Stimulated activated CD8-positive, alpha-beta memory T cell treated with anti-CD3 and anti-CD28 coated beads, Interleukin-15, amount 100 ng/mL, for 4 hours (primary cell): ENCODE results near the gene TIMP2.
"Not testable (repeated sequence)": the region's sequence is repeated elsewhere in the genome, so short reads cannot be mapped to it uniquely, and the experiment has no call there.

Experiments used
- DNase-seq, 2 donors: peaks; one replicate each; pipeline ENCODE4 v3.0.0-alpha.2; 2020; ENCODE audit warnings: low read depth in 2 of 2

Gene TIMP2

DNA sequence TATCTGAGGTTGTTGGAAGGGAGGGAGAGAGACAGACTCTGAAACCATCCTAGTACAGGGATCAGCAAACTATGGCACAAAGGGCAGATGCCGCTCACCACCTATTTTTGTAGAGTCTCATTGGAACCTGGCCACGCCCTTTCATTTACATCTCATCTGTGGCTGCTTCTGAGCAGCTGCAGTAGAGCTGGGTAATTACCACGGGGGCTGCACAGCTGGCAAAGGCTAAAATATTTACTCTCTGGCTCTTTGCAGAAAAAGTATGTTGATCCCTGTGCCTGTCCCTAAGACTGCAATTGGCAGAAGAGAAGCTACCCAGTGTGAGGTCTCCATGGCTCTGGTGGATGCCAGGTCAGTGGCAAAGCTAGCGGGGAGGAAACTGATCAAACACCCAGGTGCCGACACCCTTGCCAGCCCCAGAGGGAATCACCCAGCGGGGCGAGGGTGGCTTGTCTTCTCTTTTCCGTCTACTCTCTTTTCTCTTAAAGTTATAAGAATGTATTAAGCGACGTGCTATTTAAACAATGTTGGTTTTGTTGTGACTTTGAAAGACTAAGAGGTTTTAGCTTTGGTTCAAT lies 36.2 kb downstream of the TIMP2 start:
- DNase-seq: no peak

DNA sequence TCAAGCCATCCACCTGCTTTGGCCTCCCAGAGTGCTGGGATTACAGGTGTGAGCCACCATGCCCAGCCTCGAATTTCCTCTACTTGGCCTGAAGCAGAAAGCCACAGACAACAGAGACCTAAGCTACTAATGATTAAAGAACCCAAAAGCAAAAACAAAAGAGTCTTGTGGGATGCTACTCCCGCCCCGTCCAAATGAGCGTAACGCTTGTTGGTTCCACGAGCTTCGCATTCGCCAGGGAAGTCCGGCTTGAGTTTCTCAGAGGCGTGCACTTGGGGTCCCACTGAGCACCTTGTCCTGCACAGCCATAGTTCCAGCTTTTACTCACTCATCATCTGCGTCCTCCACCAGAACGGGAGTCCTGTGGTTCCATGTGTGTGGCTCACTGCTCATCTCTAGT lies 38.2 kb downstream of the TIMP2 start:
- DNase-seq: no peak

DNA sequence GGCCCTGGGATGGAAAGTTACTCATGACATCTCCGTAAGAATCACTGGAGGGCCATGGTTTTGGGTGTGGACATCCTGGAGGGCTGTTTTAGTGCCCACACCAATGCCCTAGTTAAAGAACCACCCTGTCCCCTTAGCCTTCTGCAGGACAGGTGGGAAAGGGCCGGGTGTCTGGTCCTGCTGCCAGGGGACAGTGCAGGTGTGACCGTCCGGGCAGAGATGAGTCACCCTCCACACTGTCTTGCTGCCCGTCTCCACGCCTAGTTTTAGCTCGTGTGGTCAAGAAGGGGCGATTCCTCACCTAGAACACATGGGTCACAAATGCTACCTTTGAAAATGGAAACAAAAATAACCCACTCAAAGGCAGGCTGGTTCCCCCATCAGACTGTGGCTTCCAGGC lies 39.2 kb downstream of the TIMP2 start:
- no peak for DNase-seq

DNA sequence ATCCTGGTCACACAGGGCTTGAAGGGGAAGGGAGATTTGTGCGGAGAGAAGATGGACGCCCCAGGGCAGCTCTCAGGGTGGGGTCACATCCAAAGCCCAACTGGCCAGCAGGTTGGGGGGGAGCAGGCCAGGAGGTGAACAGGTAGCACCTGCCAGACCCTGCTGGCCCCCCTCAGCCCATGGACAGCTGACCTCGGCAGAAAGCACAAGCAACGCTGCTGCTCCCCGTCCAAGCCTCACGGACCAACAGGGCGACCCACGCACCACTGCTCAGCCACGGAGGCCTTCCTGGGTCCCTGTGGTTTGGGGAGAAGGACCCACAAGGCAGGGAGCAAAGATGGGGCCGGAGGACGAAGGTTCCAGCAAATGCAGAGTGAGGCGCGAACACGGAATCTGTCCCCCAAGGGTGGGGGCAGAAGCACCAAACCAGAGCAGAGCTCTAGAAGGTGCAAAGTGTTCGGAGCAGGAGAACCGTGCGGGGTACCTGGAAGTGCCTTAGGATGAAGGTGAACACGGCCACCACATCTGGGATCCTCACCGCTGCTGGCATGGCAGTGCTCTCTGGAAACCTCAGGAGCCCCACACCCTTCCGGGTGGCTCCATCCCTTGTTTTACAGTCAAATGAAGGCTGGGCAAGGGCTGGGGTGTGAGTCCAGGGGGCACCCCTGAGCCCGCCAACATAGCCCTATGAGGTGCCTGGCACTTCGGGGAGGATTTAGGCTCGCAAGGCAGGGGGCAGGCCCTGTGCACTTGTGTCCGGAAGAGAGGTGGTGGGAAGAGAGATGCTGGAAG lies 40.1 kb downstream of the TIMP2 start:
- DNase-seq: no peak

DNA sequence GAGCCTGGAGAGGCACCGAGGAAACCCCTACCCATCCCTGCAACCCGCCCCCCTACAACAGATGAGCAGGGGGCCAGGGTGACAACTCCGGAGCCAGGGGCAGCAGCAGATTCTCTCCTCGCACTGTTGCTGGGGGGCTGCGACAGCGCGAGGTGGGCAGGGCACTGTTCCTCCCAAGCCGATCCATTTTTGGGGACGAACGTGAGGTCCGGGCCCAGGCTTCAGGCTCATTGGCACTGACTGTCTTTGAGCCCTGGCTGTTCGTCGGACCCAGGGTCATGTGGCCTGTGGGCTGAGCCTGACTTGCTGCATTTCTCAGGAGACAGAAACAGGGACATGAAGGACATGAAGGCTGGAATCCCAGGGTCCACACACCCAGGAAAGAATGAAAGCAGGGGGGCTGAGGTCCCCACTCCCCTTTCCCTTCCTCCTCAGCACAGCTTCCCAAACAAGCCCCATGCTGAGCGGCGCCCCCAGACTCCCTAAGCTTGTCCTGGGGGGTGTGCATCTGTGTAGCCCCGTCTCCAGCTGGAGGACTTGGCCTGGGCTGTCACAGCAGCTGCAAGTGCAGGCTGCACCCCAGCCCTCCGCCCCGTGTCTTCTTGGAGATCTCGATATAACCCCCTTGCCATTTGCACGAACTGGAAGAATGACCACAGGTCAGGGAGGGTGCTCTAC lies 40.9 kb downstream of the TIMP2 start:
- DNase-seq: no peak

DNA sequence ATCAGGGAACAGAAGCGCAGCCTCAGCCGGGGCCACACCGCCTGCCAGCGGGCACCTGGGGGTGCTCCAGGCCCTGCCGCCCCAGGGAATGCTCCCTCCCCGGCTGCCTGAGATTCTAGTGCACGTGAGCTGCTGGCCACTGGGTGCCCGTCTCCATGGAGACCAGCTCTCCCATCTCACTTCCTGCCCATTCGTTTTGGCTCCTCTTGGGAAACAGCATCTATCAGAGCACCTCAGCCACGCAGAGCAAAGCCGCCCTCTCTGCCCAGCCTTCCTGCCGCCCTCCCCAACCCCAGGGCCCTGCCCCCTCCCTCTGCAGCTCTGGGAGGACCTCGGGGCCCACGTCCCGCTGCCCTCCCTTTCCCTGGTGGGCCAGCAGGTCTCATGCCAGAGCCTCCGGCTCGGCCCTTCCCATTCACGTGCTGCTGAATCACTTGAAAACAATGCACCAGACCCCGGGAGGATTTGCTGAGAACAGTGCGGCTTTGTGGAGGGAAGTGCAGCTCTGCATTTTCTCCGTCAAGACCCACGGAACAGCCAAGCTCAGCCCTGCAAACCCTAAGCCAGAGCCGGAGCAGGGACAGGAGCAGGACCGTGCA lies 41.6 kb downstream of the TIMP2 start:
- no peak for DNase-seq

DNA sequence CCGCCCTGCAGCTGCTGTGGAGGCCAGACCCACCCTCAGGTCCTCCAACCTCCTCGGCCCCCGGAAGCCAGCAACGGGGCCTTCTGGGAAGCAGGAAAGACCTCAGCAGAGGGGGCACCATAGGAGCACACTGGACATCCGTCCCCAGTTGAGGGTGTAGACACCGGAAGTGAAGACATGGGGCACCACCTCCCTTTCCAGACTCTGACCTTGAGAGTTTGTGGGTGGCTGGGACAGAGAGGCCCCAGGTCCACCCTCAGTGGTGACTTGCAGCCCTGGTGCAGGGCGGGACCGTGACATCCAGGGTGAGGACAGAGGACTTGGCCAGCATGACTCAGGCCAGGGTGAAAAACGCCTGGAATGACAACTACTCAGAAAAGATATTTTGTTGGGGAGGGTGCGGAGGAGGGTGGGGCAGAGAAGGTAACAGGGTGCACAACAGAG lies 42.1 kb downstream of the TIMP2 start:
- DNase-seq: no peak

DNA sequence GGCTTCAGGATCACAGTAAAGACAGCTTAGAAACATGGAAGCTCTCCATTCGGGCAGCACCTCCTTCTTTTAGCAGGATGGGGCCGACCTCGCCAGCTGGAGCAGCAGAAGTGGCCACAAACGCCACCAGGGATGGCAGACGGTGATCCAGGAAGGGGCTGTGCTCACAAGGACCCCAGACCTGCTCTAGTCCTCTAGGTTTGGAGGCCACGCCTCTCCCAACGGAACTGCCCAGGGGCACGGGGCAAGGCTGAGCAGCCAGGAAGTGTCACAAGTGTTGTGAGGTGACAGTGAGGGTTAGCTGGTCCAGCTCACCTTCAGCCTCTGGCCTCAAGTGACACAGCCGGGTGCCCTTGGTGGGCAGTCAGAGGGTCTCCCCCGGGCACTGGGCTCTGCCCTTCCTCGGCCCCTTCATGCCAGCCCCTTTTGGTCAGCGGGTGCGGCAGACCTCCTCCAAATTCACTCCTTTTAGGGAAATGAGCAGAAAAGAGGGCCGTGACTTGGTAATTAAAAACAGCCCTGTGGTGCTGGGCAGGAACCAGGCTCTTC lies 42.6 kb downstream of the TIMP2 start:
- no peak for DNase-seq

DNA sequence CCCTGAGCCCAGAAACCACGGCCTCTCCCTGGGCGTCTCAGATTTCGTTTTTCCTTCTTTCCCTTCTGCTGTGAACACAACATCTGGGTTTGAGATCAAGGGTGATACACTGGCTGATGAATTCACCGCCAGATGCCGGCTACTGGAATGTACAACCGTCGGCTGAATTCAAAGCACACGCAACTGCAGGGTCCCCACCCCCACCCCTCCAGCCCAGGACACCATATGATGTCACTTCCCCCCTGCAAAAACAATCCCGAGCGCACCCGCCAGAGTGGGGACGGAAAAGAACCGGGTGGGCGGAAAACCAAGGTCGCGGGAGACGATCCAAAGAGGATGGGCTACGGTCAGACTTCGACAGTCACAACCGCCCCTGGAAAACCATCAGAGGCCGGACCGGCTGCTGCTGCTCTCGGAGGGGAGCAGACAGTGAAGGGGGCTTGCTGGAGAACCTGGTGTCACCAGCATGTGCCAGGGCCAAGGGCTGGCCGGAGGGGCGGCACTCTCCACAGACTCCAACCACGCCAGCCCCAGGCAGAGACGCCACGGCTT lies 45.5 kb downstream of the TIMP2 start:
- no peak for DNase-seq

DNA sequence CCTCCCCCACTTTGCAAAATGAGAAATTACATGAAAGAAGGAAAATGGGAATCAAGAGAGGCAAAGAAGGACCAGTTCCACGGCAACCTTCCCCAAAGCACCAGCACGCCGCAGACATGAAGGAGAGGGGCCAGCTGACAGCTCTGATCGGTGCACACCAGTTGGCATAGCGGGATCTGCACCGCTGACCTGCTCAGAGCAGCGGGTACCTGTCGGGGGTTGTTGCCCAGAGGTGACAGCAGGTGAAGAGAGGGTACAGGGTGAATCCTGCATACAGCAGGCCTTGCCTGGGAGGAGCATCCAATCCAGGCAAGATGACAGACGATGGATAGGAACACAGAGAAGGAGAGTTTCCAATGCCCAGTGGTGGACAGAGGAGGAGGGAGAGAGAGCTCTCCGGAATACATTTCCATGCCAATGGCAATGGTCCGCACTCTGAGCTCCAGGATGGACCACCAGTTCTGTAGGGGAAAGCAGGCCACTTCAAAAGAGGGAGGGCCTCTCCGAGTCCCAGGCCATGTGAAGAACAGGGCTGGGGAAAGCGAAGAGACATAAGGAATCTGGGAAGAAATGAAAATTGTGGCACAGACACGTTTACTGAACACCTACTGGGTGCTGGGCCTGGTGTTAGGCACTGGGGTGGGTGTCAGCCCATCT lies 46.2 kb downstream of the TIMP2 start:
- no peak for DNase-seq

DNA sequence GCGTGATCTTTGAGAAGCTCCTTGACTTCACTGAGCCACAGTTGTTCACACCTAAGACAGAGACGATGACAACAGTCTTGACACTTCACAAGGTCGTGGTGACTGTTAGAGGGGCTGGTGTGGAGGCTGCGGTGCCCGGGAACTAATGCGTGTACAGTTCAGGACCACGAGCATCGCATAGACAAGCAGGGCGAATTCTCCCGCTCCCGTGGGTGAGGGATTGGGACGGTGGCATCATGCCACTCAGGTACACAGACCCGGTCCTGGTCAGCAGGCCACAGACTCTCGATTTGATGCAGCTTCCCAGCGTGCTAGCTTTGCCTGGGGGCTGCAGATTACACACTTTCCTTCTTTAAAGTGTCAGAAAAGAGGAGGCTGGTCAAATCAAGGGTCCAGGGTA lies 46.9 kb downstream of the TIMP2 start:
- no peak for DNase-seq

DNA sequence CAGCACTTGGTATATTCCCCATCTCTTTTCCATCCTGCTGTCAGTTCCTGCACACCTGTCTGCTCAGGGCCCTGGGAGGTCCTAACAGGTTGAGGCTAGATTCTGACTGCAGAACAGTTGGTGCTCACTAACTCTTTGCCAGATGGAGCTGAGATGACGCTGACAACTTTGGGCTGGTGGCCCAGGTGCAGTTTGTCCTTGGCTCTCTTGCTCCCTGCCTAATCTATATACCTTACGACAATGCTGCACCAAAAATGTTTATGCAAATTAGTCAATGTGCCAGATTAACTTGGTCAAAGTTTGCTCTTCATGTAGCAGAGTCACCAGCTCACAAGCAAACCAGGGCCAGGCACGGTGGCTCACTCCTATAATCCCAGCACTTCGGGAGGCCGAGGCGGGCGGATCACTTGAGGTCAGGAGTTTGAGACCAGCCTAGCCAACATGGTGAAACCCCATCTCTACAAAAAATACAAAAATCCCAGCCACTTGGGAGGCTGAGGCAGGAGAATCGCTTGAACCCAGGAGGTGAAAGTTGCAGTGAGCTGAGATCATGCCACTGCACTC lies 48.2 kb downstream of the TIMP2 start:
- DNase-seq: not testable (repeated sequence)

DNA sequence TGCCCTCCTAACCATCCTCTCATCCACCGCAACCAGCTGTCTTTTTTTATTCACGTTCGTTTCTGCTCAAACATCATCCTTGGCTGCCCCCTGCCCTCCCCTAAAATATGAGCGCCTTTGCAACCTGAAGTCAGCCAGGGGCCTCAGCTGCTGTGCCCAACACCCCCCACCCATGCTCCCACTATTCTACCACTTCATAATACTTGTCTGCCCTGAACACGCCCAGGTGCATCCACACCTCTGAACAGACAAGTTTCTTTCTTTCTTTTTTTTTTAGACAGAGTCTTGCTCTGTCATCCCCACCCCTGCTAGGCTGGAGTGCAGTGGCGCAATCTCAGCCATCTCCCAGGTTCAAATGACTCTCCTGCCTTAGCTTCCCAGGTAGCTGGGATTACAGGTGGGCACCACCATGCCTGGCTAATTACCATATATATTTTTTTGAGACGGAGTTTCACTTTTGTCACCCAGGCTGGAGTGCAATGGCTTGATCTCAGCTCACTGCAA lies 49.0 kb downstream of the TIMP2 start:
- DNase-seq: no peak

DNA sequence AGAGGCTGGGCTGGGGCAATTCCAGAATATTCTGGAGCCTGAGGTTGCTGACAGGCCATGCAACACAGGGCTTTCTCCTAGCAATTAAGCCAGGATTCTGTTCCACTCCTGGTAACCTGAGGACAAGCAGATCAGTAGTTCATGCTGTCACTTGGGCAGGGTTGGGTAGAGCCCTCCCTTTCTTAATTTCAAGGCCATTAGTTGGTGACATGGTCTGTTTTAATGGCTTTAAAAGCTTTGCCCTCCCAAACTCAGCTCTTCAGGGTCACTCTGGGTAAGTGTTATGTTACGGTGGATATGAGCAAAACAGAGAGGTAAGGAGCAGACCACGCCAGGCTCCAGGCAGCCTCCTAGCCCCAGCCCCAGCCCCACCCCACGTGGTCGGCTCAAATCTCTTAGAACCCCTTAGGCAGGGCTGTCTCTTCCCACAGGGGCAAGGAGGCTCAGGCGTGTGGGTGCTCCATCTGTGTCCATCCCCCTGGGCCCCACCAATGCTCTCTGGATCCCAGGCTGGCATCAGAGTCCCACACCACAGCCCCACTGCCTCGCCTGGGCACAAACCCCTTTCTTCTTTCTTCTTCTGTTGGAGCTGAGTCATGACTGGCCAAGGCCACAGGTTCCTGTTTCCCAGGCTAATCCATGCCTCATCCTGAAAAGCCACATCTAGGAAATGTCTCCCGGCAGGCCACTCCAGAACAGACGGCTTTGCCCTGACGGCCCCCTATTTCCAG lies 49.7 kb downstream of the TIMP2 start:
- no peak for DNase-seq

DNA sequence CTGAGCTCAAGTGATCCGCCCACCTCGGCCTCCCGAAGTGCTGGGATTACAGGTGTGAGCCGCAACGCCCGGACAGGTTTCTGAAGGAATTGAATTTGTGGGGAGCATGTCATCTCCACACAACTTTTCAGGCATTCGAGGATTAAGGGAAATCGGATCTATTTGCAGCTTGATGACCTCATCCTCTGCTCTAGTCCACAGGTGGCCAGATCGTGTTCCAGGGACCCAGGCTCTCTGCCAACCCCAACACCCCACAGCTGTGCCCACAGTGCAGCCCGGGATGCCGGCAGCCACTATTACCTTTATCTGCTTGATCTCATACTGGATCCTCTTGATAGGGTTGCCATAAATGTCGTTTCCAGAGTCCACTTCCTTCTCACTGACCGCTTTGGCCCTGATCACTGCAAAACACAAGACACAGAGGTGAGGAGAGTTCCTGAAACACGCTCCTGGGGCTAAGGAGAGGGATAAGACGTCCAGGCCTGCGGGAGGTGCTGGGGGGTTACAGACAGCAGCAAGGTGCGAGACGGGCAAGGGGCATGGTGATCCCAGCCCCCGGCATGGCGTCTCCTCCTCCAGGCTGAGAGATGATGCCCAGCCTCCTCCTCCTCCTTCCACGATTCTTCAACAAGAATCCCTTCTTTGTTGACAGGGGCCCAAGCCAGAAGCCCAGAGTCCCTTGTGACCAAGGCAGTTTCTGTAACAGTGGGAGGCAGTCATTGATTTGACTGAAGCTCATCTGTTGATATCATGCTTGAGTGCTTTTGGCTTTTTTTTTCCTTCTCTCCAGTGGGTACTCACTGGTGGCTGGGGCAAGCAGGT lies 51.5 kb downstream of the TIMP2 start:
- no peak for DNase-seq

DNA sequence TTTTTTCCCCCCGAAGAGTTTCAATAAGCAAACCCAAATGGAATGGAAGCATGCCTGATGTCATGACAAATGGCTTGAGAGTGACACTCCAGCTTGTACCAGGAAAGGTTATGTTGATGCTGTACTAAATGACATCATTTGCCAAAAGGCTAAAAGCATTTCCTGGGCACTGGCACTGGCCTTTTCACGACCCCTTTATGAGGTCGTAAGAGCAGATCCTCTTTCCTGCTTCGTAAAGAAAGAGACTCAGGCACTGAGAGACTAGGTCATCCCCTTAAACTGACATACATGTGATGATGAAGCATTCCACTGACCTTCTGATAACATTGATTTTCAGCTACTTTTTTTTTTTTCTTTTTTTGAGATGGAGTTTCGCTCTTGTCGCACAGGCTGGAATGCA lies 52.7 kb downstream of the TIMP2 start:
- no peak for DNase-seq

DNA sequence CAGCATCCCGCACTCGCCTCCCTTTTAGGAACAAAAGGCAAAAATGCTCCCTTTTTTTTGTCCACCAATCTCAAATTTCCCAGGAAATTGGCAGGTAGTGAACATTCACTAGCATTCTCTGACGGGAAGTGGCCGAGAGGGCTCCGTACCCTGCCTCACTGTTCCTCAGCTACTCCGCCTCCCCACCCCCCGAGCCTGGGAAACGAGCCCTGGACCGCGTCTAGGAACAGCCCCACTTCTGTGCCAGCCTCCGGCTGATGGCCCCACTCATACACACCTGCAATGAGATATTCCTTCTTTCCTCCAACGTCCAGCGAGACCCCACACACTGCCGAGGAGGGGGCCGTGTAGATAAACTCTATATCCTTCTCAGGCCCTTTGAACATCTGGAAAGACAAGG lies 54.6 kb downstream of the TIMP2 start:
- DNase-seq: no peak

DNA sequence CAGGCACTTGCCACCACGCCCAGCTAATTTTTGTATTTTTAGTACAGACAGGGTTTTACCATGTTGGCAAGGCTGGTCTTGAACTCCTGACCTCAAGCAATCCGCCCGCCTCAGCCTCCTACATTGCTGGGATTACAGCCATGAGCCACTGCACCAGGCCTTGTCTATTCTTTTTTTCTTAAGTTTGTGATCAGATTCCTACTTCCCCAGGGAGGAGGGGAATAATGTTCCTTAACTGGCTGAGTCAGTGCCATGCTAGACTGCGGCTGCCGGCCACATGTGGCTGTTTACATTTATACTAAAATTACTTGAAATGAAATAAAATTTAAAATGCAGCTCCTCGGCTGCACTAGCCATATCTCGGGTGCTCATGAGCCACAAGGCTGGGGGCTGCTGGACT lies 56.8 kb downstream of the TIMP2 start:
- DNase-seq: no peak

DNA sequence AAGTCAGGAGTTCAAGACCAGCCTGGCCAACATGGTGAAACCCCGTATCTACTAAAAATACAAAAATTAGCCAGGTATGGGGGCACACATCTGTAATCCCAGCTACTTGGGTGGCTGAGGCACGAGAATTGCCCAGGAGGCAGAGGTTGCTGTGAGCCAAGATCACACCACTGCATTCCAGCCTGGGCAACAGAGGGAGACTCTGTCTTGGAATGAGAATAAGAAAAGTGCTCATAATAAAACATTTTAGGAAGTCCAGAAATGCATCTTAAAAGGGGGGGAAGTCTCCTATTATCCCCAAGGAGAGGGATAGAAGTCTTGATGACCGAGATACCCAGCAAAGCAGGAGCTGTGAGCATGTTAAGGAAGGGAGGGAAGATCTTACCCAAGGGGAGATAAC lies 58.1 kb downstream of the TIMP2 start:
- not testable (repeated sequence) for DNase-seq
